ENCODE results near the gene PRELID2. TPM values are rescaled to one million over a fixed set of nuclear protein-coding genes. Genes with fewer than 3 reads are reported as not detected.

PRELID2 gene
- total RNA-seq, 4 donors from 2014 or later: 1.1 to 6.7 (median 1.2) TPM; not detected in 1

DNA sequence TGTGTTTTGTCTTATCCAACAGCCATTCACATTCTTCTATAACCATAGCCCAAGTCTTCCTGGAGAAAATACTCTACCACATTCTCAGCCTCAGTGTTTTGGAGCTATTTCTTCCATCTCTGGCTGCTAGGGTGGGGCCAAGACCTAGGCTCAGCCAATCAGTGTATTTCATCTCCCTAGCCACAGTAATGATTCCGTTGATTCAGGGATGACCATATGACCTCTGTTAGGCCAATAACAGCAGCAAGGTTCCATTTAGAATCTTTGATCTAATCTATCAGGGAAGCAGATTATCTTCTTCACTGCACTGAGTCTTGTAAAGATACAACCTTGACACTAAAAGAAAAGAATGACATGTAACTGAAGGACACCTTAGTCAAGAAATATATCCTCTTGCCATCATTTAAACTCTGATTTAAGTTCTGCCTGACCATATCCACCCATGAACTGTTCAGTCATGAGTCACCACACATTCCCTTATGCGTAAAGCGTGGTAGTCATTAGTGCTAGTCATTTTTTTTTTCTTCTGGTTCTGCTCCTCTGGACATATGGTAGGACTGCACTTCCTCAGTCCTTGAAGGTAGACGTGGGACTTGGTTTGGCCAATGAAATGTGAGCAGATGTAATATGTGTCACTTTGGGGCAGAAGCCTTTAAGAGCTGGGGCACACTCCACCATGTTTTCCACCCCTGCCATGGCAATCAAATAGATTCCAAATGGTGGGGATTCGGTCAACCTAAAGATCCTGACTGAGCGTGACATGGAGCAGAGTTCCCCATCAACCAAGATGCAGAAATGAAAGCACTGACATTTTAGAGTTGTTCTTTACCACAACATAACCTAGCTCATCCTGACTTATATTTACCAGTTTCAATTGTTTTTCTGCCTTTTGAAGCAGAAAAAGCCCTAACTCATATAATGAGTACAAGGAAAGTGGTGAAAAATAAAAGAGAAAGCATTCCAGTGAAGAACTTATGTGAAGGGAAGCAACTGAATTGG is 12.7 kb upstream of the PRELID2 start:
- ATAC-seq (no peak), DNase-seq (no peak)
- Histone ChIP-seq H3K36me3 (no peaks in the 10 kb centered on the region), H3K9me3 (no peaks in the 10 kb centered on the region), H3K27me3 (no peaks in the 10 kb centered on the region), H3K4me1 (no peaks in the 10 kb centered on the region), H3K27ac (no peak overlapping the region), H3K4me3 (no peak overlapping the region)
- in situ Hi-C loops (cut with MboI; ENCODE audit: low sequenced_read_pairs in 4 of 4) (loop anchor here in 2 of 4 donors (25.0 kb wide), 1 partner anchor 1660 kb away; no protein-coding TSS in a partner anchor), intact Hi-C loops (cut with DNase I; ENCODE audit: low total_unique reads) (no loop called here)
- TF ChIP-seq POLR2A (IDR thresholded peaks at IDR 0.05): no peak
- TF ChIP-seq, protein P1, sequence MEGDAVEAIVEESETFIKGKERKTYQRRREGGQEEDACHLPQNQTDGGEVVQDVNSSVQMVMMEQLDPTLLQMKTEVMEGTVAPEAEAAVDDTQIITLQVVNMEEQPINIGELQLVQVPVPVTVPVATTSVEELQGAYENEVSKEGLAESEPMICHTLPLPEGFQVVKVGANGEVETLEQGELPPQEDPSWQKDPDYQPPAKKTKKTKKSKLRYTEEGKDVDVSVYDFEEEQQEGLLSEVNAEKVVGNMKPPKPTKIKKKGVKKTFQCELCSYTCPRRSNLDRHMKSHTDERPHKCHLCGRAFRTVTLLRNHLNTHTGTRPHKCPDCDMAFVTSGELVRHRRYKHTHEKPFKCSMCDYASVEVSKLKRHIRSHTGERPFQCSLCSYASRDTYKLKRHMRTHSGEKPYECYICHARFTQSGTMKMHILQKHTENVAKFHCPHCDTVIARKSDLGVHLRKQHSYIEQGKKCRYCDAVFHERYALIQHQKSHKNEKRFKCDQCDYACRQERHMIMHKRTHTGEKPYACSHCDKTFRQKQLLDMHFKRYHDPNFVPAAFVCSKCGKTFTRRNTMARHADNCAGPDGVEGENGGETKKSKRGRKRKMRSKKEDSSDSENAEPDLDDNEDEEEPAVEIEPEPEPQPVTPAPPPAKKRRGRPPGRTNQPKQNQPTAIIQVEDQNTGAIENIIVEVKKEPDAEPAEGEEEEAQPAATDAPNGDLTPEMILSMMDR (IDR thresholded peaks at IDR 0.05 in 4 of 5, conservative IDR thresholded peaks at IDR 0.05 in 1 of 5): no peak

DNA sequence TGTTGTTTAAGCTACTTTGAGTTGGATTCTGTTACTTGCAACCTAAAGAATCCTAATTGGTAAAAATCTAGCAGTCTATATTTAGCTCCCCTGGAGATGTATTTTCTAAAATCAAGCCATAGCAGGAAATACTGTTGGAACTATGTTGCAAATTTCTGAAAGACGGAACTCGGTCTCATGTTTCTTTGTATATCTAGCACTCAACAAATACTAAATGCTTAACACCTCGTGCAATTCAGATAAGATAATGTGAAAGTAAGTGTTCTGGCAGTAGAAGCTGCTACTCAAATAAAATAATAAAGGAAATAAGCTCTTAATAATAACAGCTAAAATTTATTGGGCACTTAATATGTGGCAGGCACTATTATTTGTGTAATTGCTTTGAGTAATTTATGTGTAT is 10.9 kb upstream of the PRELID2 start:
- ATAC-seq (no peak), DNase-seq (no peak)
- in situ Hi-C loops (cut with MboI; ENCODE audit: low sequenced_read_pairs in 4 of 4) (loop anchor here in 2 of 4 donors (25.0 kb wide), 1 partner anchor 1659 kb away; no protein-coding TSS in a partner anchor), intact Hi-C loops (cut with DNase I; ENCODE audit: low total_unique reads) (no loop called here)
- Histone ChIP-seq H3K27me3 (no peaks in the 10 kb centered on the region), H3K4me1 (no peaks in the 10 kb centered on the region), H3K4me3 (no peak overlapping the region), H3K27ac (no peak overlapping the region), H3K9me3 (no peaks in the 10 kb centered on the region), H3K36me3 (no peaks in the 10 kb centered on the region)
- no peak for TF ChIP-seq POLR2A (IDR thresholded peaks at IDR 0.05)
- TF ChIP-seq, protein P1 (IDR thresholded peaks at IDR 0.05 in 4 of 5, conservative IDR thresholded peaks at IDR 0.05 in 1 of 5): no peak

DNA sequence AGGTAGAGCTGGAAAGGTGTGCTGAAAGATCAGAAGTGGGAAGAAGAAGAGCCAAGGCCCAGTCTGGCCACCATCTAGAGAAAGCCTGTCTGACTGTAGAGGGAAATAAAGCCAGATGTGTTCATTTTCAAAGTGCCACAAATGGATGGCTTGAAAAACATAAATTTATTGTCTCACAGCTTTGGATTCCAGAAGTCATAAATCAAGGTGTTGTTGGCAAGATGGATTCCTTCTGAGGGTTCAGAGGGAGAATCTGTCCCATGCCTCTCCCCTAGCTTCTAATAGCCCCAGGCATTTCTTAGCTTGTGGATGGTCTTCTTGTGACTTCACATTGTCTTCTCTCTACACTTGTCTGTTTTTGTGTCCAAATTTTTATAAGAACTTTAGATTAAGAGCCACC is 6.2 kb upstream of the PRELID2 start:
- DNase-seq (no peak), ATAC-seq (no peak)
- Histone ChIP-seq H3K4me3 (no peak overlapping the region), H3K4me1 (no peaks in the 10 kb centered on the region), H3K27me3 (no peaks in the 10 kb centered on the region), H3K9me3 (no peaks in the 10 kb centered on the region), H3K27ac (no peak overlapping the region), H3K36me3 (no peaks in the 10 kb centered on the region)
- in situ Hi-C loops (cut with MboI; ENCODE audit: low sequenced_read_pairs in 4 of 4): loop anchor here in 2 of 4 donors (25.0 kb wide), 1 partner anchor 1654 kb away; no protein-coding TSS in a partner anchor
- no peak for TF ChIP-seq POLR2A (IDR thresholded peaks at IDR 0.05)
- TF ChIP-seq, protein P1 (IDR thresholded peaks at IDR 0.05 in 4 of 5, conservative IDR thresholded peaks at IDR 0.05 in 1 of 5): no peak
- intact Hi-C loops (cut with DNase I; ENCODE audit: low total_unique reads): no loop called here

DNA sequence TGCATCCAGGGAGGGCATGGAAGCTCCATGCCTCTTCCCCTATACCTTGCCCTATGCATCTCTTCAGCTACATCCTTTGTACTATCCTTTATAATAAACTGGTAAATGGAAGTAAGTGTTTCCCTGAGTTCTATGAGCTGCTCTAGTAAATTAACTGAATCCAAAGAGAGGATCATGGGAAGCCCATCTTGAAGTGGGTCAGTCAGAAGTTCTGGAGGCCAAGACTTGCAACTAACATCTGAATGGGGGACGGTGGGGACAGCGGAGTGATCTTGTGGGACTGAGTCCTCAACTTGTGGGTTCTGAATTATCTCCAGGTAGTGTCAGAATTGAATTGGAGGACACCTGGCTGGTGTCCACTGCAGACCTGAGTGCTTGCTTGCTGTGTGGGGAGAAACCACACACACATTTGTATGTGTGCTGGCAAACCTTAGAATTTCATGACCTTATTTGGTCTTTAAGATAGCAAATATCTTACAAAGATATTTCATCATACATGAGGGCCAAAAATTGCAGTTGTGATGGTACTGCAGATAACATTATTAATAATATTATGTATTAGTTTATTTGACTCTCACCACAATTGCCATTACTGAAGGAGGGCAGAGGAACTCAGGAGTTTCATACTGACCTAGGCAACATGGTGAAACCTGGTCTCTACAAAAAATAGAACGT is 5.5 kb upstream of the PRELID2 start:
- in situ Hi-C loops (cut with MboI; ENCODE audit: low sequenced_read_pairs in 4 of 4): loop anchor here in 2 of 4 donors (25.0 kb wide), 1 partner anchor 1653 kb away; no protein-coding TSS in a partner anchor

More for the DNA sequence above, 5.5 kb upstream of the PRELID2 start:
- intact Hi-C loops (cut with DNase I; ENCODE audit: low total_unique reads): no loop called here
- no peak for DNase-seq
- Histone ChIP-seq H3K36me3 (no peaks in the 10 kb centered on the region), H3K9me3 (no peaks in the 10 kb centered on the region), H3K4me1 (peaks cover 0 to 6% of the 10 kb centered on the region in 2 donors), H3K4me3 (no peak overlapping the region), H3K27me3 (no peaks in the 10 kb centered on the region), H3K27ac (no peak overlapping the region)
- TF ChIP-seq, protein P1 (IDR thresholded peaks at IDR 0.05 in 4 of 5, conservative IDR thresholded peaks at IDR 0.05 in 1 of 5): no peak
- no peak for TF ChIP-seq POLR2A (IDR thresholded peaks at IDR 0.05)
- ATAC-seq: no peak
